ENCODE measurements around the gene NUP98.

NUP98 gene

DNA sequence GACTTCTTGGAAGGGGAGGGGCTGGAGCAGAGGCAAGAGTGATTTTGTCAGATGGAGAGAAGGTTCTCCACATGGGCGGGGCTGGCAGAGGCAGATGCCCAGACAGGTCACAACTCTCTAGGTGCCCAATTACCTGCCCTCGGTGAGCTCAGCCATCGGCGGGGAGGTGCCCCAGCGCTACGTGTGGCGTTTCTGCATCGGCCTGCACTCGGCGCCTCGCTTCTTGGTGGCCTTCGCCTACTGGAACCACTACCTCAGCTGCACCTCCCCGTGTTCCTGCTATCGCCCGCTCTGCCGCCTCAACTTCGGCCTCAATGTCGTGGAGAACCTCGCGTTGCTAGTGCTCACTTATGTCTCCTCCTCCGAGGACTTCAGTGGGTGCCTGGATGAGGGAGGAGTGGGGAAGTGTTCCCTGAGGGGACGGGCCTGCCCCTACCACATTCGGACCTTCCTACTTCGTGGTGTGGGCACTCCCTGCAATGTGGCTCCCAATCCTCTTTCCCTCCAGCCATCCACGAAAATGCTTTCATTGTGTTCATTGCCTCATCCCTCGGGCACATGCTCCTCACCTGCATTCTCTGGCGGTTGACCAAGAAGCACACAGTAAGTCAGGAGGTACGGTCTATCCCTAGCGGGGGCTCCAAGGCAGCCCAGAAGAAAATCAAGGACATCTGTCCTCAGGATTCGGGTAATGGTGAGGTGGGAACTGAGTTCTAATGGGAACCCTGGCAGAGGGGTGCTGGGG is 26.6 kb upstream of the NUP98 start:
- POLR2A ChIA-PET, result interaction anchor here (0.5 to 1.6 kb wide), 5 partner anchors 11 to 31 kb away, joined by 3 to 6 read pairs (median 4); partner anchors contain the start of genes RHOG and STIM1
- no peak for TF ChIP-seq ZNF112 (tag by site-specific recombination; IDR thresholded peaks at IDR 0.05)

DNA sequence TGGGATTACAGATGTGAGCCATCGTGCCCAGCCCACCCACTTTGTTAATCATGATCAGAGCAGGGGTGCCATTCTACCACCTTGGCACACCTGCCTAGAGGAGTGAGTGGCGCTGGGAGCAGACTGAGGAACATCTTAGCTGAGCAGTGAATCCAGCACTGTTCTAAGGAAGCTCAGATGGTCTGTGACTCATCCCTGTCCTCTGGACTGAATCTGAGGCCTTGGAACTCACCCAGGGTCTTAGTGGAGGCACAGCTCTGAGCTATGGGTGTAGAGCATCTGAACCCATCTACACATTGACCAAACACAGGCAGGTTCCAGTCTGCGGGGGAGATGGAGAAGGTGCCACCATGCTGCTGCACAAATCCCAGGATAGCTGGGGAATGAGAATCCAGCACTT is 25.9 kb upstream of the NUP98 start:
- CTCF ChIA-PET, result interaction anchor here (0.5 to 1.8 kb wide), 6 partner anchors 14 to 301 kb away, joined by 3 to 8 read pairs (median 4); no protein-coding TSS in a partner anchor
- Histone ChIP-seq H3K4me3 (ENCODE audit: low read depth, low read length) (no peak overlapping the region), H3K9me3 (ENCODE audit: control insufficient read depth, insufficient read depth, low read depth, low read length) (no peaks in the 10 kb centered on the region), H3K27ac (ENCODE audit: extremely low read depth, low read depth, low read length) (no peak overlapping the region), H3K36me3 (ENCODE audit: control insufficient read depth in 2 of 2, insufficient read depth in 1 of 2, low read length in 2 of 2) (peaks cover 0 to 44% of the 10 kb centered on the region in 2 experiments; a peak in 1 of 3 replicates), H3K4me1 (ENCODE audit: control insufficient read depth, insufficient read depth, low read length) (no peaks in the 10 kb centered on the region)
- POLR2A ChIA-PET, result interaction anchor here (0.8 to 1.6 kb wide), 4 partner anchors 11 to 32 kb away, joined by 3 to 6 read pairs (median 4); partner anchors contain the start of genes RHOG and STIM1
- no peak for TF ChIP-seq GFI1B (tag by site-specific recombination; IDR thresholded peaks at IDR 0.05)
- TF ChIP-seq ZNF404 (tag by site-specific recombination; IDR thresholded peaks at IDR 0.05), result no peak
- TF ChIP-seq ZBTB7A (tag by site-specific recombination; IDR thresholded peaks at IDR 0.05; ENCODE audit: low read depth), result no peak
- TF ChIP-seq, protein P1, sequence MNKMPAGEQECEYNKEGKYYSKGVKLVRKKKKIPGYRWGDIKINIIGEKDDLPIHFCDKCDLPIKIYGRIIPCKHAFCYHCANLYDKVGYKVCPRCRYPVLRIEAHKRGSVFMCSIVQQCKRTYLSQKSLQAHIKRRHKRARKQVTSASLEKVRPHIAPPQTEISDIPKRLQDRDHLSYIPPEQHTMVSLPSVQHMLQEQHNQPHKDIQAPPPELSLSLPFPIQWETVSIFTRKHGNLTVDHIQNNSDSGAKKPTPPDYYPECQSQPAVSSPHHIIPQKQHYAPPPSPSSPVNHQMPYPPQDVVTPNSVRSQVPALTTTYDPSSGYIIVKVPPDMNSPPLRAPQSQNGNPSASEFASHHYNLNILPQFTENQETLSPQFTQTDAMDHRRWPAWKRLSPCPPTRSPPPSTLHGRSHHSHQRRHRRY (tag by site-specific recombination; IDR thresholded peaks at IDR 0.05), result no peak
- no peak for TF ChIP-seq ZNF548 (tag by site-specific recombination; IDR thresholded peaks at IDR 0.05)

More for the DNA sequence above, 26.6 kb upstream of the NUP98 start:
- Histone ChIP-seq H3K27ac (ENCODE audit: extremely low read depth, low read depth, low read length) (no peak overlapping the region), H3K9me3 (ENCODE audit: control insufficient read depth, insufficient read depth, low read depth, low read length) (no peaks in the 10 kb centered on the region), H3K4me3 (ENCODE audit: low read depth, low read length) (no peak overlapping the region), H3K36me3 (ENCODE audit: control insufficient read depth in 2 of 2, insufficient read depth in 1 of 2, low read length in 2 of 2) (peaks cover 0 to 44% of the 10 kb centered on the region in 2 experiments; a peak in 1 of 3 replicates), H3K4me1 (ENCODE audit: control insufficient read depth, insufficient read depth, low read length) (no peaks in the 10 kb centered on the region)
- CTCF ChIA-PET, result interaction anchor here (0.5 to 1.8 kb wide), 6 partner anchors 12 to 300 kb away, joined by 3 to 8 read pairs (median 4); no protein-coding TSS in a partner anchor

DNA sequence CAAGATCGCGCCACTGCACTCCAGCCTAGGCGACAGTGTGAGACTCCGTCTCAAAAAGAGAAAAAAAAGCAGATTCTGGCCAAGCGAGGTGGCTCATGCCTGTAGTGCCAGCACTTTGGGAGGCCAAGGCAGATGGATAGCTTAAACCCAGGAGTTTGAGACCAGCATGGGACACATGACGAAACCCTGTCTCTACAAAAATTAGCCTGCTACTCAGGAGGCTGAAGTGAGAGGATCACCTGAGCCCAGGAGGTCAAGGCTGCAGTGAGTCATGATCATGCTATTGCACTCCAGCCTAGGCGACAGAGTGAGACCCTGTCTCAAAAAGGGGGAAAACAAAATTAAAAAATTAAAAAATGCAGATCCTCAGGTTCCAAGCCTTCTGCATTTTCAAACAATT is 25.0 kb upstream of the NUP98 start:
- Histone ChIP-seq H3K4me1 (ENCODE audit: control insufficient read depth, insufficient read depth, low read length) (no peaks in the 10 kb centered on the region), H3K27ac (ENCODE audit: extremely low read depth, low read depth, low read length) (no peak overlapping the region), H3K4me3 (ENCODE audit: low read depth, low read length) (no peak overlapping the region), H3K9me3 (ENCODE audit: control insufficient read depth, insufficient read depth, low read depth, low read length) (no peaks in the 10 kb centered on the region), H3K36me3 (ENCODE audit: control insufficient read depth in 2 of 2, insufficient read depth in 1 of 2, low read length in 2 of 2) (peaks cover 0 to 34% of the 10 kb centered on the region in 2 experiments; a peak in 1 of 3 replicates)
- ChIA-PET POLR2A (interaction anchor here (1.6 kb wide), 1 partner anchor 19 kb away, joined by 6 read pairs; the partner anchor contains the start of gene RHOG), CTCF (interaction anchor here (1.8 kb wide), 1 partner anchor 251 kb away, joined by 8 read pairs; no protein-coding TSS in a partner anchor)
- TF ChIP-seq ZNF530 (tag by site-specific recombination; IDR thresholded peaks at IDR 0.05; ENCODE audit: low read depth), result no peak
- no peak for TF ChIP-seq SCRT1 (tag by site-specific recombination; IDR thresholded peaks at IDR 0.05; ENCODE audit: borderline replicate concordance)
- no peak for TF ChIP-seq ZNF560 (tag by site-specific recombination; IDR thresholded peaks at IDR 0.05; ENCODE audit: borderline replicate concordance)
- no peak for TF ChIP-seq ZNF354C (tag by site-specific recombination; IDR thresholded peaks at IDR 0.05; ENCODE audit: borderline replicate concordance, low read depth)
- TF ChIP-seq ZNF155 (tag by site-specific recombination; IDR thresholded peaks at IDR 0.05), result no peak
- TF ChIP-seq ZBTB48 (tag by site-specific recombination; IDR thresholded peaks at IDR 0.05), result no peak
- TF ChIP-seq ZNF274 (IDR thresholded peaks at IDR 0.05; ENCODE audit: low read length), result no peak
- TF ChIP-seq ZNF274 (tag by site-specific recombination; IDR thresholded peaks at IDR 0.05; ENCODE audit: borderline replicate concordance), result no peak
- TF ChIP-seq ZNF239 (tag by site-specific recombination; IDR thresholded peaks at IDR 0.05), result no peak
- TF ChIP-seq ZNF404 (tag by site-specific recombination; IDR thresholded peaks at IDR 0.05), result no peak
- no peak for TF ChIP-seq ZNF596 (tag by site-specific recombination; IDR thresholded peaks at IDR 0.05)
- TF ChIP-seq ZNF121 (tag by site-specific recombination; IDR thresholded peaks at IDR 0.05), result no peak
- TF ChIP-seq ZBTB1 (tag by site-specific recombination; IDR thresholded peaks at IDR 0.05), result no peak
- TF ChIP-seq ZNF521 (tag by site-specific recombination; IDR thresholded peaks at IDR 0.05), result no peak
- TF ChIP-seq ZNF112 (tag by site-specific recombination; IDR thresholded peaks at IDR 0.05), result no peak
- TF ChIP-seq, protein P2, sequence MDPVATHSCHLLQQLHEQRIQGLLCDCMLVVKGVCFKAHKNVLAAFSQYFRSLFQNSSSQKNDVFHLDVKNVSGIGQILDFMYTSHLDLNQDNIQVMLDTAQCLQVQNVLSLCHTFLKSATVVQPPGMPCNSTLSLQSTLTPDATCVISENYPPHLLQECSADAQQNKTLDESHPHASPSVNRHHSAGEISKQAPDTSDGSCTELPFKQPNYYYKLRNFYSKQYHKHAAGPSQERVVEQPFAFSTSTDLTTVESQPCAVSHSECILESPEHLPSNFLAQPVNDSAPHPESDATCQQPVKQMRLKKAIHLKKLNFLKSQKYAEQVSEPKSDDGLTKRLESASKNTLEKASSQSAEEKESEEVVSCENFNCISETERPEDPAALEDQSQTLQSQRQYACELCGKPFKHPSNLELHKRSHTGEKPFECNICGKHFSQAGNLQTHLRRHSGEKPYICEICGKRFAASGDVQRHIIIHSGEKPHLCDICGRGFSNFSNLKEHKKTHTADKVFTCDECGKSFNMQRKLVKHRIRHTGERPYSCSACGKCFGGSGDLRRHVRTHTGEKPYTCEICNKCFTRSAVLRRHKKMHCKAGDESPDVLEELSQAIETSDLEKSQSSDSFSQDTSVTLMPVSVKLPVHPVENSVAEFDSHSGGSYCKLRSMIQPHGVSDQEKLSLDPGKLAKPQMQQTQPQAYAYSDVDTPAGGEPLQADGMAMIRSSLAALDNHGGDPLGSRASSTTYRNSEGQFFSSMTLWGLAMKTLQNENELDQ (tag by site-specific recombination; IDR thresholded peaks at IDR 0.05; ENCODE audit: low read depth), result no peak
- no peak for TF ChIP-seq ZBTB21 (tag by site-specific recombination; IDR thresholded peaks at IDR 0.05)
- no peak for TF ChIP-seq MZF1 (tag by site-specific recombination; IDR thresholded peaks at IDR 0.05; ENCODE audit: borderline replicate concordance)
- TF ChIP-seq, protein P3, sequence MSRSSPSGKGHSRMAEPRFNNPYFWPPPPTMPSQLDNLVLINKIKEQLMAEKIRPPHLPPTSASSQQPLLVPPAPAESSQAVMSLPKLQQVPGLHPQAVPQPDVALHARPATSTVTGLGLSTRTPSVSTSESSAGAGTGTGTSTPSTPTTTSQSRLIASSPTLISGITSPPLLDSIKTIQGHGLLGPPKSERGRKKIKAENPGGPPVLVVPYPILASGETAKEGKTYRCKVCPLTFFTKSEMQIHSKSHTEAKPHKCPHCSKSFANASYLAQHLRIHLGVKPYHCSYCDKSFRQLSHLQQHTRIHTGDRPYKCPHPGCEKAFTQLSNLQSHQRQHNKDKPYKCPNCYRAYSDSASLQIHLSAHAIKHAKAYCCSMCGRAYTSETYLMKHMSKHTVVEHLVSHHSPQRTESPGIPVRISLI (tag by site-specific recombination; IDR thresholded peaks at IDR 0.05), result no peak

Data from HEK293 (cell line).